ENCODE measurements around the gene COL6A2.
"Not testable (repeated sequence)": the region's sequence is repeated elsewhere in the genome, so short reads cannot be mapped to it uniquely, and the experiment has no call there.

Gene COL6A2

DNA sequence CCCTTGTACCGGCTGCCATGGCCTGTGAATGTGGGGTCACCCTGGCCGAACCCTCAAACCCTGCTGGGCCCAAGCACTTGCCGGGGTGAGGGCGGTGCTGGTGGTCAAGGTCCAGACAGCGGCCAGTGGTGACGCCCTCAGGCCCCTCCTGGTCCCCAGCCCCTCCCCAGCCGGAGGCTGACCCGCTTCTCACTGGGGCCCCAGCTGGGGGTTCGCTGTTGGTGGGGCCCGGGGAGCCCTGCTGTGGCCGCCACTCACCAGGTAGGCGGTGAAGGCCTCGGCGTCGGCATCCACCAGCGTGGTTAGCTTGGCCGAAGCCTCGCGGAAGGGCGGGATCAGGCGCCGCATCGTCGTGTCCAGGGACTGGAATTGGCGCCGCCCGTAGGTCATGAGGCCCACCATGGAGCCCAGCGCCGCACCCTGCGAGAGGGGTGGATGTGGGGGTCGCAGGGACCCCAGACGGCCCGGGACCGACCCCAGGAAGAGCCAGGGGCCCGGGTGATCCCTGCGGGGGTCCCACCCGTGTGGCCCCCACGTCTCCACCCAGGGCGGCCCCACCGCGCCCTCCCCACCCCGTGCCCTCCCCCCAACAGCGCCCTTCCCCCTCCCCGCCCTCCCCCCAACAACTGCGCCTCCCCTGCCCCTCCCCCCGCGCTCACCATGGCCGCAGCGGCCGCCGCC lies 47.4 kb downstream of the COL6A2 start:
- intact Hi-C loops (cut with DNase I; ENCODE audit: low total_unique reads): loop anchor here (10.0 kb wide), 2 partner anchors 50 to 140 kb away; partner anchors contain the start of genes MCM3AP and YBEY
- no peak for TF ChIP-seq CTCF (IDR thresholded peaks at IDR 0.05)
- DNase-seq: peak in 1 of 2 donors; percentile 60

DNA sequence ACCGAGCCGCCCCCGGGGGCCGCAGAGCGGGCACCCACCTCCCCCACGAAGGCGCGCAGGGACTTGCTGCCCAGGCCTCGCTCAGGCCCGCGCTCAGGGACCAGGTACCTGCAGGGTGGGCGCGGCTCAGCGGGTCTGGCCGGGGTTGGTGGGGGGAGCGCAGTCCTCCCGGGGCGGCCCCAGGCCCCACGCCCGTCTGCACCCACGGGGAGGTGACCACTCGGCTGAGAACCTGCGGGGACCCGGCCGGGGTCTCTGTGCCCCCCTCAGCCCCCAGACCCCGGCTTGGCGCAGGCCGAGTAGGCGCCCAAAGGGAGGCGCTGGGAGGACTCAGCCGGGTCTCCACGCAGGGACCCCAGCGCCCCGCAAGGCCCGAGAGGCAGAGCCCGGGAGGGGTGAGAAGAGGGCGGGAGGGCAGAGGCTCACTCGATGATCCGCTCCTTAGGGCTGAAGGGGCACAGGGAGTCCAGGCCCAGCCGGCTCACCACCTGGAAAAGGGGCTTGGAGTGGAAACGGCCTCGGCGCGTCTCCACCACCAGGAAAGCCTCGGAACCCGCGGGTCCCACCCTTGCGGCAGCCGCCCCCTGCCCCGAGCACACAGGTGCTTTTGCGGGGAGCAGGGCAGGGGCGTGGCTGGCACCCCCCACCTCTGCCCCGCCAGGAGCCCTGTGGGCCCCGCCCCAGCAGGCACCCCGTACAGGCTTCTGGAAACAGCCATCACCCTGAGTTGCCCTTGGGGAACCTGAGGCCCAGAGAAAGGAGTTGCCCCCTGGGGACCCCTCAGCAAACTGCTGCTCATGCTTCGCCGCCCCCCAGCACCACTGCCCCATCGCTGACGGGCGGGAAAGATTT lies 48.2 kb downstream of the COL6A2 start:
- intact Hi-C loops (cut with DNase I; ENCODE audit: low total_unique reads): loop anchor here (10.0 kb wide), 2 partner anchors 49 to 139 kb away; partner anchors contain the start of genes MCM3AP and YBEY

More for the DNA sequence above, 47.4 kb downstream of the COL6A2 start:
- peaks cover 0 to 10% (median 4%) of the 10 kb centered on the region in 4 donors for H3K4me1 ChIP-seq
- no peak overlapping the region for H3K27ac ChIP-seq
- no peak overlapping the region for H3K4me3 ChIP-seq
- no peaks in the 10 kb centered on the region for H3K27me3 ChIP-seq
- H3K36me3 ChIP-seq: no peaks in the 10 kb centered on the region
- H3K9me3 ChIP-seq: no peaks in the 10 kb centered on the region

GRCh38 chr21:46146856-46147255 lies 48.9 kb downstream of the COL6A2 start:
- peak in 1 of 2 donors; percentile 53 for DNase-seq
- intact Hi-C loops (cut with DNase I; ENCODE audit: low total_unique reads): loop anchor here (10.0 kb wide), 2 partner anchors 48 to 138 kb away; partner anchors contain the start of genes MCM3AP and YBEY
- no peak overlapping the region for H3K27ac ChIP-seq
- peaks cover 0 to 9% of the 10 kb centered on the region in 2 donors for H3K27me3 ChIP-seq
- no peak overlapping the region for H3K4me3 ChIP-seq
- no peak for TF ChIP-seq CTCF (IDR thresholded peaks at IDR 0.05)
- no peaks in the 10 kb centered on the region for H3K9me3 ChIP-seq
- H3K4me1 ChIP-seq: peaks cover 0 to 10% (median 4%) of the 10 kb centered on the region in 4 donors
- H3K36me3 ChIP-seq: no peaks in the 10 kb centered on the region

More for the DNA sequence above, 48.2 kb downstream of the COL6A2 start:
- Histone ChIP-seq H3K27ac (no peak overlapping the region), H3K4me1 (peaks cover 0 to 10% (median 4%) of the 10 kb centered on the region in 4 donors), H3K4me3 (no peak overlapping the region), H3K27me3 (peaks cover 0 to 4% of the 10 kb centered on the region in 2 donors), H3K9me3 (no peaks in the 10 kb centered on the region), H3K36me3 (no peaks in the 10 kb centered on the region)
- TF ChIP-seq CTCF (IDR thresholded peaks at IDR 0.05): no peak
- peak in 1 of 2 donors; percentile 61 for DNase-seq

GRCh38 chr21:46147429-46147828 lies 49.5 kb downstream of the COL6A2 start:
- DNase-seq: peak in 1 of 2 donors; percentile 60
- not testable (repeated sequence) for H3K27me3 ChIP-seq, H3K36me3 ChIP-seq, H3K4me3 ChIP-seq, H3K9me3 ChIP-seq, H3K27ac ChIP-seq
- intact Hi-C loops (cut with DNase I; ENCODE audit: low total_unique reads): loop anchor here (10.0 kb wide), 2 partner anchors 47 to 137 kb away; partner anchors contain the start of genes MCM3AP and YBEY
- H3K4me1 ChIP-seq: peaks cover 0 to 10% (median 4%) of the 10 kb centered on the region in 4 donors

DNA sequence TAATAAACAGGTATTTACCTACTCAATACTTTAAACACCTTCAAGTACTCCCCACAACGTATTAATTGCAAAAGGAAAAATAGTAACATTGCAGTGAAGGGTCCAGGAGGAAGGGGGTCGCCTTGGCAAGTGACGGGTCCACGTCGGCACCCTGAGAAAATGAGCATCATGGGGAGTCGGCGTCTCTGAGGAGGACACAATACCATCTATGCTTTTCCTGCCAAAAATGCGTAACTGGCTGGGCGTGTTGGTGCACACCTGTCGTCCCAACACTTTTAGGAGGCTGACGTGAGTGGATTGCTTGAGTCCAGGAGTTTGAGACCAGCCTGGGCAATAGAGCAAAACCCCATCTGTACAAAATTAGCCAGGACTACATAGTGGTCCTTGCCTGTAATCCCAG lies 50.2 kb downstream of the COL6A2 start:
- Histone ChIP-seq H3K27ac (no peak overlapping the region), H3K36me3 (no peaks in the 10 kb centered on the region), H3K27me3 (peaks cover 0 to 9% of the 10 kb centered on the region in 2 donors), H3K4me1 (peaks cover 0 to 14% (median 6%) of the 10 kb centered on the region in 4 donors), H3K4me3 (no peak overlapping the region), H3K9me3 (no peaks in the 10 kb centered on the region)
- peak in 1 of 2 donors; percentile 51 for DNase-seq
- no peak for TF ChIP-seq CTCF (IDR thresholded peaks at IDR 0.05)
- intact Hi-C loops (cut with DNase I; ENCODE audit: low total_unique reads): loop anchor here (10.0 kb wide), 2 partner anchors 47 to 137 kb away; partner anchors contain the start of genes MCM3AP and YBEY

All from tibial artery (tissue), 4 donors.